HepG2 (cell line): Measurements from ENCODE around the gene SLC23A3. TPM values are rescaled to one million over a fixed set of nuclear protein-coding genes. Genes with fewer than 3 reads are reported as not detected.

Source experiments
- FOXK1 ChIP-seq: sonication (generic); formaldehyde crosslinking; IDR thresholded peaks from 2 replicates; pipeline ENCODE4 v1.4.0; 2020; ENCODE audit warnings: low read depth, missing genetic modification reagents, borderline replicate concordance
- GPN1 ChIP-seq: sonication (generic); formaldehyde crosslinking; IDR thresholded peaks from 2 replicates; pipeline ENCODE4 v1.5.1; 2020; ENCODE audit warnings: missing genetic modification reagents, borderline replicate concordance
- MYC ChIP-seq: sonication (generic); formaldehyde crosslinking; IDR thresholded peaks from 2 replicates; pipeline ENCODE4 v1.9.0; 2021; ENCODE audit warnings: missing genetic modification reagents, borderline replicate concordance
- NFKBIZ ChIP-seq: IDR thresholded peaks from 2 replicates; pipeline ENCODE4 v1.6.1; 2018; ENCODE audit warnings: missing genetic modification reagents, missing compliant biosample characterization
- NONO ChIP-seq, 2 experiments: fragments of 450-650 bp in 1 of 2; sonication (generic) in 1 of 2; formaldehyde crosslinking in 1 of 2; IDR thresholded peaks in 1 of 2; conservative IDR thresholded peaks in 1 of 2; 2 replicates each; pipeline versions ENCODE4 v1.6.1 to v1.8.0; 2017 to 2022; ENCODE audit warnings: mild to moderate bottlenecking in 1 of 2, missing genetic modification reagents in 1 of 2, moderate library complexity in 1 of 2
- REPIN1 ChIP-seq: sonication (generic); formaldehyde crosslinking; IDR thresholded peaks from 2 replicates; pipeline ENCODE4 v1.8.0; 2022; ENCODE audit warnings: missing genetic modification reagents, low read depth, mild to moderate bottlenecking, borderline replicate concordance
- SCMH1 ChIP-seq: sonication (generic); formaldehyde crosslinking; IDR thresholded peaks from 2 replicates; pipeline ENCODE4 v1.9.0; 2021; ENCODE audit warnings: missing genetic modification reagents, mild to moderate bottlenecking, borderline replicate concordance
- SSRP1 ChIP-seq: IDR thresholded peaks from 2 replicates; pipeline ENCODE4 v1.6.1; 2016; ENCODE audit warnings: control low read depth
- STAG1 ChIP-seq: sonication (generic); formaldehyde crosslinking; IDR thresholded peaks from 2 replicates; pipeline ENCODE4 v1.4.0; 2020; ENCODE audit warnings: missing genetic modification reagents
- TEAD2 ChIP-seq: sonication (generic); formaldehyde crosslinking; IDR thresholded peaks from 2 replicates; pipeline ENCODE4 v1.9.0; 2021; ENCODE audit warnings: missing genetic modification reagents
- ZBTB42 ChIP-seq: sonication (generic); formaldehyde crosslinking; IDR thresholded peaks from 2 replicates; pipeline ENCODE4 v1.5.0; 2020; ENCODE audit warnings: mild to moderate bottlenecking, missing genetic modification reagents
- ZNF510 ChIP-seq: sonication (generic); formaldehyde crosslinking; IDR thresholded peaks from 2 replicates; pipeline ENCODE4 v1.4.0; 2020; ENCODE audit warnings: low read depth, mild to moderate bottlenecking, missing genetic modification reagents
- ZNF652 ChIP-seq: IDR thresholded peaks from 2 replicates; pipeline ENCODE4 v1.6.1; 2016; ENCODE audit warnings: low read depth, borderline replicate concordance
- ZNF761 ChIP-seq: sonication (generic); formaldehyde crosslinking; conservative IDR thresholded peaks from 2 replicates; pipeline ENCODE4 v1.4.0; 2020; ENCODE audit warnings: mild to moderate bottlenecking, missing genetic modification reagents
- polyA plus RNA-seq, 8 experiments: library from polyadenylated mRNA; depleted of rRNA in 3 of 8; stranded (reverse) in 7 of 8; unstranded in 1 of 8; fragments of >200 nt; fragmentation: Illumina TruSeq in 4 of 8; extraction: Trizol in 4 of 8; gene quantifications; 2 replicates each; pipeline versions ENCODE4 v1.2.1 to v1.2.3, GENCODE V29; 2011 to 2016; ENCODE audit warnings: low read depth in 4 of 8, missing spikeins in 1 of 8, mixed read lengths in 1 of 8; ENCODE audit not compliant: insufficient read depth in 1 of 8
- total RNA-seq, 5 experiments: library from RNA; depleted of rRNA; stranded (reverse); fragments of >200 nt; fragmentation: Illumina TruSeq; extraction: Trizol; gene quantifications; 2 replicates each; pipeline ENCODE4 v1.2.3, GENCODE V29; 2016; ENCODE audit warnings: low read depth in 1 of 5
- TF ChIP-seq, protein P1 (sequence below): sonication (generic); formaldehyde crosslinking; IDR thresholded peaks from 2 replicates; pipeline ENCODE4 v1.8.0; 2022; ENCODE audit warnings: mild to moderate bottlenecking, missing genetic modification reagents, moderate library complexity
- TF ChIP-seq, protein P2 (sequence below): sonication (generic); formaldehyde crosslinking; IDR thresholded peaks from 2 replicates; pipeline ENCODE4 v1.4.0; 2020; ENCODE audit warnings: missing genetic modification reagents
- TF ChIP-seq, protein P3 (sequence below), 2 experiments: sonication (generic) in 1 of 2; formaldehyde crosslinking in 1 of 2; IDR thresholded peaks; 2 replicates each; pipeline versions ENCODE4 v1.4.0 to v1.6.1; 2018 to 2020; ENCODE audit warnings: missing genetic modification reagents in 2 of 2, borderline replicate concordance in 1 of 2, low read depth in 1 of 2, mild to moderate bottlenecking in 1 of 2, missing biosample characterization in 1 of 2
- TF ChIP-seq, protein P4 (sequence below): sonication (generic); formaldehyde crosslinking; IDR thresholded peaks from 2 replicates; pipeline ENCODE4 v1.8.1; 2023; ENCODE audit warnings: mild to moderate bottlenecking, missing genetic modification reagents
- TF ChIP-seq, protein P5 (sequence below): fragments of 450-650 bp; IDR thresholded peaks from 2 replicates; pipeline ENCODE4 v1.6.1; 2017; ENCODE audit warnings: mild to moderate bottlenecking
- TF ChIP-seq, protein P6 (sequence below): sonication (generic); formaldehyde crosslinking; IDR thresholded peaks from 2 replicates; pipeline ENCODE4 v1.8.1; 2023; ENCODE audit warnings: missing genetic modification reagents, mild to moderate bottlenecking, borderline replicate concordance

SLC23A3 gene
- total and polyA plus RNA-seq, 2 of the 13 experiments (the other 11 are each of a cell fraction or from before 2014, with no cell fraction given) = 0.38 to 0.78 TPM

DNA sequence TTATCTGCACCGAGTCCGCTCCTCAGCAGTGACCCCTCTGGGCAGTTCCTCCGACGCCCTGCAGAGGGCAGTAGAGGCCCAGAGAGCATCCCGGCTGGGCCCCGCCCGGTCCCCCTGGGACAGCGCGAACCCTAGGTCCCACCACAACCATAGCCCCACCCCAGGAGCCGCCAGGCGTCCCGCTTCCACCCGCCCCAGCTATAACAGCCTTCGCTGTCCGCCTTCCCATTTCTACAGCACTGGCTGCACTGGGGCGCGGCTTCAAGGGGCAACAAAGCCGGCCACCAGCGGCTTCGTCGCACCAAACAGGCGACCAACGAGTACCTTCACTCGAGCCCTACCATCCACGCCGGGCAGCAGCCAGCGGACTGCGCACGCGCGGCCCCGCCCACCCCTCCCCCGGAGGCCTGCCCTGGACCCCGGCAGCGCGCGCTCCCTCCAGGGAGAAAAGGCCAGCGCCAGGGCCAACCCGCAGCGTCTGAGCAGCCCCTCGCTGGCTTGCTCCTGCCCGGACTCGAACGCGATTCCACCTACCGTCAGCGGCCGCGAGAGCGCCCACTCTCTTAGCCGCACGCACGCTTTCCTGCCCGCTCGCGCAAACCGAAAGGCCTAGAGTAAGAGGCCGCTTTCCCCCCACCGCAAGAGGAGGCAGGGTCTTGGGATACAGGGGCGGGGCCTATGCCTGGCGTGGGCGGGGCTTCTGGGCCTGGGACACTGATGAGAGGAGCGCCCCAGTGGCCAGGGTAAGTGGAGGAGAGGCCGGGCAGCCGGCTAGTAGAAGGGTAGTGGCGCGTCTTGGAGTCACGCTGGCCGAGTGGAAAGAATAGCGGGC, 9.4 kb downstream of the SLC23A3 start, which contains the start of gene NHEJ1 (continued):
- TF ChIP-seq, protein P1, sequence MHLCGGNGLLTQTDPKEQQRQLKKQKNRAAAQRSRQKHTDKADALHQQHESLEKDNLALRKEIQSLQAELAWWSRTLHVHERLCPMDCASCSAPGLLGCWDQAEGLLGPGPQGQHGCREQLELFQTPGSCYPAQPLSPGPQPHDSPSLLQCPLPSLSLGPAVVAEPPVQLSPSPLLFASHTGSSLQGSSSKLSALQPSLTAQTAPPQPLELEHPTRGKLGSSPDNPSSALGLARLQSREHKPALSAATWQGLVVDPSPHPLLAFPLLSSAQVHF (CRISPR knock-in tag) = peak; percentile 65; the same call in 1 of the 2 replicates
- TF ChIP-seq GPN1 = peak; percentile 55; the same call in 1 of the 2 replicates
- TF ChIP-seq, protein P2, sequence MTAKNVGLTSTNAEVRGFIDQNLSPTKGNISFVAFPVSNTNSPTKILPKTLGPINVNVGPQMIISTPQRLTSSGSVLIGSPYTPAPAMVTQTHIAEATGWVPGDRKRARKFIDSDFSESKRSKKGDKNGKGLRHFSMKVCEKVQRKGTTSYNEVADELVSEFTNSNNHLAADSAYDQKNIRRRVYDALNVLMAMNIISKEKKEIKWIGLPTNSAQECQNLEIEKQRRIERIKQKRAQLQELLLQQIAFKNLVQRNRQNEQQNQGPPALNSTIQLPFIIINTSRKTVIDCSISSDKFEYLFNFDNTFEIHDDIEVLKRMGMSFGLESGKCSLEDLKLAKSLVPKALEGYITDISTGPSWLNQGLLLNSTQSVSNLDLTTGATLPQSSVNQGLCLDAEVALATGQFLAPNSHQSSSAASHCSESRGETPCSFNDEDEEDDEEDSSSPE (CRISPR knock-in tag) = no peak; the same call in none of the 2 replicates
- TF ChIP-seq, protein P3, sequence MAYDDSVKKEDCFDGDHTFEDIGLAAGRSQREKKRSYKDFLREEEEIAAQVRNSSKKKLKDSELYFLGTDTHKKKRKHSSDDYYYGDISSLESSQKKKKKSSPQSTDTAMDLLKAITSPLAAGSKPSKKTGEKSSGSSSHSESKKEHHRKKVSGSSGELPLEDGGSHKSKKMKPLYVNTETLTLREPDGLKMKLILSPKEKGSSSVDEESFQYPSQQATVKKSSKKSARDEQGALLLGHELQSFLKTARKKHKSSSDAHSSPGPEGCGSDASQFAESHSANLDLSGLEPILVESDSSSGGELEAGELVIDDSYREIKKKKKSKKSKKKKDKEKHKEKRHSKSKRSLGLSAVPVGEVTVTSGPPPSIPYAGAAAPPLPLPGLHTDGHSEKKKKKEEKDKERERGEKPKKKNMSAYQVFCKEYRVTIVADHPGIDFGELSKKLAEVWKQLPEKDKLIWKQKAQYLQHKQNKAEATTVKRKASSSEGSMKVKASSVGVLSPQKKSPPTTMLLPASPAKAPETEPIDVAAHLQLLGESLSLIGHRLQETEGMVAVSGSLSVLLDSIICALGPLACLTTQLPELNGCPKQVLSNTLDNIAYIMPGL (CRISPR knock-in tag; IDR thresholded peaks at IDR 0.05; ENCODE audit: borderline replicate concordance in 1 of 2, low read depth in 1 of 2) = peak; percentile 91 to 94; a peak in 3 of 4 replicates
- TF ChIP-seq, protein P4, sequence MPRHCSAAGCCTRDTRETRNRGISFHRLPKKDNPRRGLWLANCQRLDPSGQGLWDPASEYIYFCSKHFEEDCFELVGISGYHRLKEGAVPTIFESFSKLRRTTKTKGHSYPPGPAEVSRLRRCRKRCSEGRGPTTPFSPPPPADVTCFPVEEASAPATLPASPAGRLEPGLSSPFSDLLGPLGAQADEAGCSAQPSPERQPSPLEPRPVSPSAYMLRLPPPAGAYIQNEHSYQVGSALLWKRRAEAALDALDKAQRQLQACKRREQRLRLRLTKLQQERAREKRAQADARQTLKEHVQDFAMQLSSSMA (CRISPR knock-in tag) = peak; percentile 89
- peak; percentile 88 for TF ChIP-seq REPIN1
- peak; percentile 34; the same call in 1 of the 2 replicates for TF ChIP-seq FOXK1
- TF ChIP-seq NONO (IDR thresholded peaks at IDR 0.05) = no peak
- TF ChIP-seq NONO (CRISPR knock-in tag; conservative IDR thresholded peaks at IDR 0.05) = peak; percentile 84; the same call in 1 of the 2 replicates
- TF ChIP-seq SSRP1 (CRISPR knock-in tag) = no peak
- TF ChIP-seq ZNF761 = no peak; the same call in 1 of the 2 replicates
- TF ChIP-seq, protein P5, sequence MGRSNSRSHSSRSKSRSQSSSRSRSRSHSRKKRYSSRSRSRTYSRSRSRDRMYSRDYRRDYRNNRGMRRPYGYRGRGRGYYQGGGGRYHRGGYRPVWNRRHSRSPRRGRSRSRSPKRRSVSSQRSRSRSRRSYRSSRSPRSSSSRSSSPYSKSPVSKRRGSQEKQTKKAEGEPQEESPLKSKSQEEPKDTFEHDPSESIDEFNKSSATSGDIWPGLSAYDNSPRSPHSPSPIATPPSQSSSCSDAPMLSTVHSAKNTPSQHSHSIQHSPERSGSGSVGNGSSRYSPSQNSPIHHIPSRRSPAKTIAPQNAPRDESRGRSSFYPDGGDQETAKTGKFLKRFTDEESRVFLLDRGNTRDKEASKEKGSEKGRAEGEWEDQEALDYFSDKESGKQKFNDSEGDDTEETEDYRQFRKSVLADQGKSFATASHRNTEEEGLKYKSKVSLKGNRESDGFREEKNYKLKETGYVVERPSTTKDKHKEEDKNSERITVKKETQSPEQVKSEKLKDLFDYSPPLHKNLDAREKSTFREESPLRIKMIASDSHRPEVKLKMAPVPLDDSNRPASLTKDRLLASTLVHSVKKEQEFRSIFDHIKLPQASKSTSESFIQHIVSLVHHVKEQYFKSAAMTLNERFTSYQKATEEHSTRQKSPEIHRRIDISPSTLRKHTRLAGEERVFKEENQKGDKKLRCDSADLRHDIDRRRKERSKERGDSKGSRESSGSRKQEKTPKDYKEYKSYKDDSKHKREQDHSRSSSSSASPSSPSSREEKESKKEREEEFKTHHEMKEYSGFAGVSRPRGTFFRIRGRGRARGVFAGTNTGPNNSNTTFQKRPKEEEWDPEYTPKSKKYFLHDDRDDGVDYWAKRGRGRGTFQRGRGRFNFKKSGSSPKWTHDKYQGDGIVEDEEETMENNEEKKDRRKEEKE = no peak
- TF ChIP-seq MYC = peak; percentile 94
- TF ChIP-seq STAG1 = peak; percentile 95
- TF ChIP-seq TEAD2 (CRISPR knock-in tag) = peak; percentile 49; the same call in 1 of the 2 replicates
- no peak for TF ChIP-seq SCMH1 (CRISPR knock-in tag)
- TF ChIP-seq ZBTB42 (CRISPR knock-in tag) = no peak
- TF ChIP-seq ZNF510 (CRISPR knock-in tag) = no peak
- TF ChIP-seq ZNF652 (CRISPR knock-in tag) = no peak; the same call in 1 of the 2 replicates
- TF ChIP-seq, protein P6, sequence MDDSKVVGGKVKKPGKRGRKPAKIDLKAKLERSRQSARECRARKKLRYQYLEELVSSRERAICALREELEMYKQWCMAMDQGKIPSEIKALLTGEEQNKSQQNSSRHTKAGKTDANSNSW (CRISPR knock-in tag) = peak; percentile 58; the same call in 1 of the 2 replicates
- TF ChIP-seq NFKBIZ (CRISPR knock-in tag) = peak; percentile 16; the same call in 1 of the 2 replicates
